PC-9 (cell line): Measurements from ENCODE around the gene LBHD2. TPM values are rescaled to one million over a fixed set of nuclear protein-coding genes. Genes with fewer than 3 reads are reported as not detected.

Source experiments
- BruUV-seq: library from RNA; stranded (reverse); fragments of 400-500 nt; replicated peaks from 2 replicates; lab custom pipeline; 2021; lab: Mats Ljungman, UMichigan
- CTCF ChIA-PET: fragments of 300-600 bp; sonication (Branson Sonifier 250); formaldehyde crosslinking; loops from one replicate; lab custom pipeline; 2022; ENCODE audit warnings: antibody characterized with exemption; lab: Charles Lee
- POLR2A ChIA-PET: fragments of 300-600 bp; sonication (Branson Sonifier 250); formaldehyde crosslinking; loops from one replicate; lab custom pipeline; 2022; ENCODE audit warnings: antibody characterized with exemption; ENCODE audit not compliant: unreplicated experiment; lab: Charles Lee
- DNase-seq, 2 experiments: peaks; one replicate each; pipeline versions ENCODE4 v3.0.0 to v3.0.0-alpha.2; 2015 to 2022; ENCODE audit warnings: mixed read lengths in 1 of 2
- H2AFZ ChIP-seq: fragments of 200-600 bp; sonication (generic); 2 replicates; pipeline ENCODE4 v1.8.1; 2017; ENCODE audit warnings: antibody characterized with exemption
- H3F3A ChIP-seq: fragments of 200-600 bp; sonication (generic); 2 replicates; pipeline ENCODE4 v1.8.1; 2017; ENCODE audit warnings: antibody characterized with exemption, mild to moderate bottlenecking, low read depth; ENCODE audit not compliant: insufficient read depth
- H3K27ac ChIP-seq: fragments of 200-600 bp; sonication (generic); 2 replicates; pipeline ENCODE4 v1.6.1; 2016; ENCODE audit warnings: mixed run types
- H3K27me3 ChIP-seq: fragments of 200-600 bp; sonication (generic); 2 replicates; pipeline ENCODE4 v1.6.1; 2016; ENCODE audit warnings: low read depth, mixed run types; ENCODE audit not compliant: insufficient read depth
- H3K36me3 ChIP-seq: fragments of 200-600 bp; sonication (generic); 2 replicates; pipeline ENCODE4 v1.6.1; 2016; ENCODE audit warnings: low read depth, mixed run types
- H3K4me1 ChIP-seq: fragments of 200-600 bp; sonication (generic); replicated peaks from 2 replicates; pipeline ENCODE4 v1.6.1; 2016; ENCODE audit warnings: mixed run types; ENCODE audit not compliant: insufficient read depth
- H3K4me2 ChIP-seq: fragments of 200-600 bp; sonication (generic); 2 replicates; pipeline ENCODE4 v1.6.1; 2017; ENCODE audit warnings: mixed run types
- H3K4me3 ChIP-seq: fragments of 200-600 bp; sonication (generic); 2 replicates; pipeline ENCODE4 v1.6.1; 2016; ENCODE audit warnings: mixed run types
- H3K79me2 ChIP-seq: fragments of 200-600 bp; sonication (generic); 2 replicates; pipeline ENCODE4 v1.6.1; 2017; ENCODE audit warnings: low read depth, mixed run types
- H3K9me2 ChIP-seq: fragments of 200-600 bp; sonication (generic); 2 replicates; pipeline ENCODE4 v1.8.1; 2017; ENCODE audit warnings: mild to moderate bottlenecking; ENCODE audit not compliant: insufficient read depth
- H3K9me3 ChIP-seq: fragments of 200-600 bp; sonication (generic); 2 replicates; pipeline ENCODE4 v1.8.1; 2016; ENCODE audit warnings: low read depth; ENCODE audit not compliant: insufficient read depth
- H4K20me1 ChIP-seq: fragments of 200-600 bp; sonication (generic); 2 replicates; pipeline ENCODE4 v1.8.1; 2017; ENCODE audit not compliant: insufficient read depth
- CTCF ChIP-seq: fragments of 200-600 bp; sonication (generic); conservative IDR thresholded peaks from 2 replicates; pipeline ENCODE4 v1.6.1; 2017; ENCODE audit warnings: mixed run types, antibody characterized with exemption, mild to moderate bottlenecking, moderate library complexity
- EZH2 ChIP-seq: fragments of 200-600 bp; sonication (generic); IDR thresholded peaks from 2 replicates; pipeline ENCODE4 v1.8.0; 2017; ENCODE audit warnings: antibody characterized with exemption, low read depth
- intact Hi-C: fragments of 100-400 bp; cut with micrococcal nuclease; formaldehyde crosslinking; loops from one replicate; pipeline ENCODE4 v1.10.0; 2022; ENCODE audit not compliant: unreplicated experiment
- total RNA-seq: library from RNA; stranded (reverse); gene quantifications from 2 replicates; pipeline ENCODE4 v1.2.3, GENCODE V29; 2021

LBHD2 gene
- total RNA-seq, 1 experiment from 2014 or later: 0.52 TPM

DNA sequence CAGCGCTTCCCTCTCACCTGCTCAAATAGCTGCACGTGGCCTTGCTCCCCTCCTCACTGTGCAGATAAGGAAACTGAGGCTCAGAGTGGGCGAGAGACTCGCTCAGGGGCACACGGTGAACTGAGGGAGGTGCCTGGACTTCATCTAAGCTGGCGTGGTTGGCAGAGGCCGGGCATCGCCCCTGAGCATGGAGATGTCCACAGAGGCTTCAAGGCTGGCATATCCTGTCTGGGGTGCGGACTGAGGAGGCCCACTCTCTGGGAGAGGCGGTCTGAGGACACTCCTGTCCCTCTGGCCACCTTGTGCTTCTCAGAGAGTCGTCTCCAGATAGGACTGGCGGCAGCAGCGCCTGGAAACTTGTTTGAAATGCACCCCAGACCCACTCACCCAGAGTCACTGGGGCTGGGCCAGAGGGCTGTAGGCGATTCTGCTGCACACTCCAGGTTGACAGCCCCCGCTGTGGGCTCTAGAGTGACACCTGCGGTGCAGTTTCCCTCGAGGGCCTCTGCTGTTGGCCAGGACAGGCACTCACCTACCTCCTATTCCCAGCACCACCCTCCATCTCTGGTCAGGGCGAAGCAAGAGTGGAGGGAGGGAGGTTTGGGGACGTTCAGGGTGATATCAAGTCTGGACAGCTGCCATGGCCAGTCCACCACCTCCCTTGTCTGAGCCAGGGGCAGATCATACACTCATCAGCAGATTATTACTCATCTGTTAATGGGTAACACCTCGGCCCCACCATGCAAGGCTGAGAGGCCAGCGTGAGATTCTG, 11.2 kb upstream of the LBHD2 start:
- BruUV-seq: no TSS peak
- no peaks in the 10 kb centered on the region for H4K20me1 ChIP-seq
- H3K4me3 ChIP-seq: no peak overlapping the region
- H3F3A ChIP-seq: peaks cover 57% of the 10 kb centered on the region
- no peak for DNase-seq
- TF ChIP-seq CTCF (no peak), EZH2 (no peak)
- H3K27me3 ChIP-seq: no peaks in the 10 kb centered on the region
- H3K79me2 ChIP-seq: no peaks in the 10 kb centered on the region
- no peaks in the 10 kb centered on the region for H3K36me3 ChIP-seq
- peaks cover 66% of the 10 kb centered on the region for H3K4me1 ChIP-seq
- no peaks in the 10 kb centered on the region for H3K9me2 ChIP-seq
- no peaks in the 10 kb centered on the region for H3K9me3 ChIP-seq
- H3K27ac ChIP-seq: no peak overlapping the region
- CTCF ChIA-PET: no interaction called here
- no peak overlapping the region for H2AFZ ChIP-seq
- H3K4me2 ChIP-seq: 0 out of 2 replicates have a peak overlapping the region, but pooled peaks have one; percentile 2
- intact Hi-C loops: loop anchor here (5.0 to 10.0 kb wide), 3 partner anchors 145 to 378 kb away; partner anchors contain the start of gene TRAF3
- POLR2A ChIA-PET: no interaction called here

DNA sequence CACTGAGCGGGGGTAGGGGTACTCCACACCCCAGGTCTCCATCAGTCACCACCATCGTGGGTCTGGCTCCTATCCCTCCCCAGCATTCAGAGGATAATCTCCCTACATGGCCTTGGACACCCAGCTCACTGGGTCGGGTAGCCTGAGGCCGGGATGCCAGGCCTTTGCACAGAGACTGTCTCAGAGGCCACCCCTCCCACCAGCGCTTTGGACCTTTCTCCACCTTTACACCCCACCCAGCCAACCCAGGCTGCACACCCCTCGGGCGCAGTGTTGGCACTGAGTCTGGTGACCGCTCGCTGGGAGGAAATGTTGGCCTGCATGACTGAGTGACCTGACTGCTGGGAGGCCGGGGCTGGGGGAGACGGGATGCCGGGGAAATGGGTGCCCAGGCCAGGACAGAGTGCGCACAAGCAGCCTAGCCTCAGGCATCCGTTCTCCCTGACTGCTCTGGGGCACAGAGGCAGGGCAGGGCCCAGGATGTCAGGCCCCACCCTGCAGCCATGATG, 10.6 kb upstream of the LBHD2 start:
- Histone ChIP-seq H3F3A (peaks cover 52% of the 10 kb centered on the region), H3K9me3 (no peaks in the 10 kb centered on the region), H3K27ac (no peak overlapping the region), H3K4me3 (no peak overlapping the region), H3K4me2 (0 out of 2 replicates have a peak overlapping the region, but pooled peaks have one; percentile 2), H3K27me3 (no peaks in the 10 kb centered on the region), H3K4me1 (peaks cover 59% of the 10 kb centered on the region), H3K9me2 (no peaks in the 10 kb centered on the region), H4K20me1 (no peaks in the 10 kb centered on the region), H2AFZ (no peak overlapping the region), H3K79me2 (no peaks in the 10 kb centered on the region), H3K36me3 (no peaks in the 10 kb centered on the region)
- intact Hi-C loops: loop anchor here (5.0 to 10.0 kb wide), 3 partner anchors 146 to 379 kb away; partner anchors contain the start of gene TRAF3
- CTCF ChIA-PET: interaction anchor here (1.6 kb wide), 1 partner anchor 379 kb away, joined by 5 read pairs; no protein-coding TSS in a partner anchor
- BruUV-seq: no TSS peak
- no peak for DNase-seq
- TF ChIP-seq CTCF: no peak
- TF ChIP-seq EZH2: no peak
- POLR2A ChIA-PET: interaction anchor here (0.5 kb wide), 1 partner anchor 22 kb away, joined by 37 read pairs; no protein-coding TSS in a partner anchor

DNA sequence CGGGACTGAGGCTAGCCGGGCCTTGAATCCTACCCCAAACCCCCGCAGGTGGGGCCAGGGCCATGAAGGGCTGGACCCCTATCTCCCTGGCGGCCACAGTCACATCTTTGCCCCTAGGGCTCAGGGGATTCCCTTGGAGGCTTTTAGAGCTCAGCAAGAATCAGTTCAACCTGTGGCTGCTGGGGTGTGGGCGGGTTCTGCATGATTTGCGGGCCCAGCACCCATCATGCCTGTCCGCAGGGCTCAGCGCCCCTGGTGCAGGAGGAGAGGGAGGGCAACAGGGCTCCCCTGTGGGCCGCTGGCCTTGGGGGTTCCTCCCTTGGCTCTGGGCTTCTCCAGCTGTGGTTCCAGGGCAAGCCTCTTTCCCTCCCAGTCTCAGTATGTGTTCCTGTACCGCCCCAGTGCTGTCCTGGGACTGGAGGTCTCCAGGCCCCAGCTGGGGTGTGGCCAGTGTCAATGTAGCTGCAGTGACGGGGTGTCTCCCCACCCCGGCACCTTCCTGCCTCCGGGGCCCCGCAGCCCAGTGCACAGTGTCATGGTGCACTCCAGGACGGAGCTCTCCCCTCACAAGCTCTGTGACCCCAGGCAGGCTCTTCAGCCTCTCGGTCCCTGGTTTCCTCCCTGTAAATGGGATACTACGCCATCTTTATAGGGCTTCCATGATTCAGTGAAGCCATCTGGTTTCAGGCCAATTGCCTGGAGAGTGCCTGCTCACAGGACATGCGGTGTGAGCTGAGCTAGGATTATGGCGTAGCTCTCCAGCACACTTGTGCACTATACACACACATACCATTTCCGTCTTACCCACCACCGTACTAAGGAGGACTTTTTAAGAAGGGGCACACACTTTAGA, 9.9 kb upstream of the LBHD2 start:
- no TSS peak for BruUV-seq
- Histone ChIP-seq H3K4me2 (peak overlapping the region; percentile 94), H3K4me1 (peaks cover 52% of the 10 kb centered on the region), H2AFZ (no peak overlapping the region), H3F3A (peaks cover 46% of the 10 kb centered on the region), H3K27ac (0 out of 2 replicates have a peak overlapping the region, but pooled peaks have one; percentile 49), H4K20me1 (no peaks in the 10 kb centered on the region), H3K4me3 (no peak overlapping the region), H3K36me3 (no peaks in the 10 kb centered on the region), H3K79me2 (no peaks in the 10 kb centered on the region), H3K27me3 (no peaks in the 10 kb centered on the region), H3K9me2 (no peaks in the 10 kb centered on the region), H3K9me3 (no peaks in the 10 kb centered on the region)
- DNase-seq: no peak
- TF ChIP-seq EZH2: no peak
- no peak for TF ChIP-seq CTCF
- intact Hi-C loops: loop anchor here (2.0 to 10.0 kb wide), 5 partner anchors 147 to 467 kb away; partner anchors contain the start of genes EIF5 and TRAF3
- ChIA-PET CTCF (interaction anchor here (0.6 to 1.7 kb wide), 11 partner anchors 13 to 380 kb away, joined by 3 to 9 read pairs (median 3); no protein-coding TSS in a partner anchor), POLR2A (interaction anchor here (0.5 to 0.8 kb wide), 4 partner anchors 19 to 294 kb away, joined by 4 to 37 read pairs (median 9); no protein-coding TSS in a partner anchor)
